Colon (tissue), 2 donors: ENCODE data around the gene GRB10.

Experiments
- FAIRE-seq: peaks from 2 replicates; lab custom pipeline; 2012; peaks lifted over from hg19 to GRCh38; lab: Jason Lieb, UNC
- donor health status: control.
- donor health status: control.

Gene GRB10

DNA sequence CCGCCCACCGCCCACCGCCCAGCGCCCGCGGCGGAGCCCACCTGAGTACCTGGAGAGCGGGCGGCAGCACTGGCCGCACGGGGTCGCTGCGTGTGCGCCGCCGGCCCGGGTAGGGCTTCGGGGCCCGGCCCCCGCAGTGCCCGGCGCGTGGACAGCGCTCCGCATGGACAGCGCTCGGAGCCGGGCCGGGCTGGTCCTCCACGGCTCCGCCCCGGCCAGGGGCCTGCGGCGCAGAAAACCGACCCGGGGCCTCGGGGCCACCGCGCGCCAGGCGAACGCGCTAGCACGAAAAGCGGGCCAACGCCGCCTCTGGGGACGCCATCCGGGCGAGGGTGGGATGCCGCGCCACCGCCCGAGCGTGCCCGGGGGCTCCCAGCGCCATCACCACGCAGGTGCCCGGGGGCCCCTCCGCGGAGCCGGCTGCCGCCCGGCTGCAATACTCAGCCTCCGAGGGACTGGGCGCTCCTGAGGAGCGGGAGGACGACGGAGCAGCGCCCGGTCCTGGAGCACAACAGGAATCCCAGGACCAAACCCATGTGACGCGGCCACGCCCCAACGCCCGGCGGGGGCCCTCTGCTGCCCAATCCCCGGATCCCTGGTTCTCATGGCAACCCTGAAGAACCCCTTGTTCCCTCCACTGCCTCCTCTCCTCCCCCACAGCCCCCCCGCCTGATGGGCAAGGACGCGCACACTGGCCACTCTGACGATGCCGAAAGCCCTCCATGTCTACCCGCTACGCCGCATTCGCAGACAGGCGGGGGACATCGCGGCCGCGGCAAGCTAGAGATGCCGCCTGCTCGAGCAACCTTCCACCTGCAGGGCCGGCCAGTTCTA lies at the start of gene GRB10:
TSS of gene GRB10 (minus strand) at position 522 of the 834 bp plus-strand sequence. CDS start 50,574 bp downstream, outside the sequence.
- no peak for FAIRE-seq

DNA sequence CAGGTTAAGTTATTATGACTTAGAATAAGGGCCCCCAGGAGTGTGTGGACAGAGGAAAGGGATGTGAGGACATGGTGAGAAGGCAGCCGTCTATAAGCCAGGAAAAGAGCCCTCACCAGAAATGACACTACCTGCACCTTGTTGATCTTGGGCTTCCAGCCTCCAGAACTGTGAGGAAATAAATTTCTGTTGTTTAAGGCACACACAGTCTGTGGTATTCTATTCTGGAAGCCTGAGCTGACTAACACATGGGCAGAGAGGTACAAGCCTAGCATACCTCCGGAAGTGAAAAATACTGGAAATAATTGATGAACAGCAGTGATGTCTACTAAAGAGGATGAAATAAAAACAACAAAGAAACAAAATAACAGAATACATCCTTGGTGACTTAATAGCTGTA lies 46.1 kb upstream of the GRB10 start:
- no peak for FAIRE-seq

DNA sequence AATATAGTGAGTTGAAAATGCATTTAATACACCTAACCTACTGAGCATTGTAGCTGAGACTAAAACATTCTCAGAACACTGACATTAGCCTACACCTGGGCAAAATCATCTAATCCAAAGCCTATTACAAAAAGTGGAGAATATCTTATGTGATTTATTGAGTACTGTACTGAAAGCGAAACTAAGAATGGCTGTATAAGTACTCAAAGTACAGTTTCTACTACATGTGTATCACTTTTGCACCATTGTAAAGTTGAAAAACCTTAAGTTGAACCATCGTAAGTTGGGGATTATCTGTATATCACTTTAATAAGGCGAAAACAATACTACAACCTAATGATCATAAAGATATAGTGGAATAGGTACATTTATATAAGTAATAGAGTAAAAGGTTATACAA lies 45.4 kb upstream of the GRB10 start:
- no peak for FAIRE-seq

DNA sequence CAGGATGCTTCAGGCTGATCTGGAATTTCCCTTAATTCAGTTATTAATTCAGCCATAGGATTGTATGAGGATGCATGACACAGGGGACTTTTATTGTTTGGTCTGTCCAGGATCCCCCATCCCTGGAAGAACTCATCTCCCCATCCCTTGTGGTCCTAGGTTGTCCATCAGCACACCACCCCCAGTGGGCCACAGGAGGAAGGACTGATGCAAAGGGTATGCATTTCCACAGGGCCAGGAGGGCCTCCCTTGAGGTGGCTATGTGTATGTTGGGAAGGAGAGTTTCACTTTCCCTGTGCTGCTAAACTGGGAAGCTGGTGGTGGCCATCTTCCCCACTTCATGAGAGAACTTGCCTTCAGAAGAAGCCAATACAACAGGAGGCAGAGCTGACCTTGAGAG lies 44.6 kb upstream of the GRB10 start:
- FAIRE-seq = no peak

DNA sequence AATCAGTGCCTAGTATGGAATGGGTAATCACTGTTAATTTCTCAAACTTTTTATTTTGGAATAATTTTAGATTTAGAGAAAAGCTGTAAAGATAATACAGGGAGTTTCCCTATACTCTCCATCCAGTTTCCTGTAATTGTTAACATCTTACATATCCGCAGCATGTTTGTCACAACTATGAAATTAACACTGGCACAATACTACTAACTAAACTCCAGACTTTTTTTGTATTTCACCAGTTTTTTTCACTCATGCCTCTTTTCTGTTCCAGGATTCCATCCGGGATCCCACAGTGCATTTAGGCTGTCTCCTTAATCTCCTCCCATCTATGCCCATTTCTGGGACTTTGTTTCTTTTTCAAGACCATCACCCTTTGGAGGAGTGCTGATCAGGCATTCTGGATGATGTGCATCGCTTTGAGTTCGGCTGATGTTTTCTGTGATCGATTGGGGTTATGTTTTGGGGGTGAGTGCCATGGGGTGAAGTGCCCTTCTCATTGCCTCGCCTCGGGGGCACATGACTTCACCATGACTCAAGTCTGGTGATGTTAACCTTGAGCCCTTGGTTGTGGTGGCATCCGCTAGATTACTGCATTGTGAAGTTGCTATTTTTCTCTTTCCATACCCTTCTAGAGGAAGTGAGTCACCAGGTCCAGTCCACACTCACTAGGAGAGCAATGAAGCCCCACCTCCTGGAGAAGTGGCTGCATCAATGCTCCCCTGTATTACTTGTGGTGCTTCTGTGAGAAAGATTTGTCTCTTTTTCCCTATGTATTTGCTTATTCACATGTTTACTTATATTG lies 43.9 kb upstream of the GRB10 start:
- no peak for FAIRE-seq

DNA sequence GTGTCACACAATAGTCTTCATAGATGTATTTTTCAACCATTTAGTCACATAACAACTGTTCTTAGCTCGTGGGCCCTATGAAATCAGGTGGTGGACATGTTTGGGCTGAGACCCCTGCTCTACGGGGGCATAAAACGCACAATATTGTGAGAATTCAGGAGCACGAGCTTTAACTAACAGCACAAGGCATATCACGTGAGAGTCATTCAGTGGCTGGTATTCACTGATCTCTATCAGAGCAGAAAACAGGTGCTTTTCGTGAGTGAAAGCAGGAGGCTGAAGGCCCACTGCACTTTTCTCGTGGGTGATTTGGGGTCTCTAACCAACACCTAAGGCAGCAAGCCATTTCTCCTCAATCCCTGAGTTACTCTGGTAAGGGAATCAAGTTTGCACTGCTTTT lies 42.8 kb upstream of the GRB10 start:
- FAIRE-seq = no peak

DNA sequence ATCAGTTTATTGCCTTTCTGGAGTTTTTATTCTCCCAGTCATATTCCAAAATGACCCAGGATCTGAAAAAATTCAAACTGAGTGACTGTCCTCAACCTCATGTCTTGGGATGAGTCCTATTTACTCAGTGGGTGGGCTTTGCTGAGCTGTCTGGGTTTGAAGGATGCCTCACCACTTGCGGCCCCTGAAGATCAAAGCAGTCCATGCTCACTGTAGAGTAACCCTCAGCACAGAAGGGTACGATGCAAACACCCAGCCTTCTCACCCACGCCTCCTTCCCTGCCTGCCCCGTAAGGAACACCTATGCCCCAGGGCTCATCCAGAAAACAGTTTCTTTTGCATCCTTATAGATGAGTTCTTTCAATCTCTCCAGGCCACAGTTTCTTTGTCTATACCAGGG lies 42.2 kb upstream of the GRB10 start:
- FAIRE-seq = no peak

DNA sequence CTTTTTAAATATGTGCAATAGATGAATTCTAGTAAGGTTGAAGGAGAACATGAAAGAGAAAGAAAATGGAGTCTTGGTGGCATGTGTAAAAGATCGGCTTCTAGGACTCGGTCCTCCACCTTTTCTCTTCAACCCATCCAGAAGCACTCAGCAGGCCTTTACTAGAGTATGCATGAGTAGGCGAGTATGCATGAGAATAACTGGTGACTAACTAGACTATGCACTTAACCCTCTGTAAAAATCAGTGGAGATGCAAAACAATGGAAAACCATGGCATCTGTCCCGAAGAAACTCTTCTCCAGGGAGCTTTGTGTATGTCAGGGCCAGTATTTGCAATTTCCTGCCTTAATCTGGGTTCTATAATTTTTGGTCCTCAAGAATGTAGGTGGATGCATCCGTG lies 40.0 kb upstream of the GRB10 start:
- no peak for FAIRE-seq

DNA sequence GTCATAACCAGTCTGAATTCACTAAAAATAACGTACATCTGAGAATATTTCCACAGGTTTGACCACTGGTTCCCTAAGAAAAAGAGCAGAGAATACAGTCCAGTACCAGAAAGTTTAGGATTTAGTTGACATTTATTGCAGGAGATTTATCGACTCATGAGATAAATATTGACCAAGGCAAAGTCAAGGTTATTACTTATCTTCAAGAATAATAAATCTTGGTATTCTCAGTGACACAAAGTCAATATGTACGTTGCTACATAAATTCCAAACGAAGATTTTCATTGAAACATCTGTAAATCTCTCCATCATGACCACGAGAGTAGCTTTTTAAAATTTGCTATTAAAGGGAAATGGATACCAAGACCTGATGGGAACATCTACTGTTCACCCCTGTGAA lies 39.4 kb upstream of the GRB10 start:
- FAIRE-seq = no peak

DNA sequence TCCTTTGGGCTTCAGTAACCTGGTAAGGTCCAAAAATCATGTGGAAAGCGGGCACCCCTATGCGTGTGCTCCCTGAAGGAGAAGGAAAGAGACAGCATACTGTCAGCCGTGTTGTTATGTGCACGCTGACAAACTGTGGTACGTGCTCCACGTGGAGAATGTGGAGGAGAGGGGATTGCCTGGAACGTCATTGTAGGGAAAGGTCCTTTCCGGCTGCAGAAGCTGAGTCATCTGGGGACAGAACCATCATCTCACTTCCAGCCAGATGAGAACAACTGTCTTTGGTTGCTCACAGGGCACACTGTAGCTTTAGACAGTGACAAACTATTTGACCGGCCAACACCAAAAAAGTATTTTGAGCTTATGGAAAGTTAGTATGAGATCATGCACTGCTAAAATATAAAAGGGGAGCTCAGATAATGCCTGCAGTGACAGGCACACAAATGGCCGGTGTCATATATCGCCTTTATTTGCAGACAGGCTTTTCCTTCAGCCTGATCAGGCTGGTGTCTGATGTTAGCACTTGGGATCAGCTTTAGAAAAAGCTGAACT lies 38.8 kb upstream of the GRB10 start:
- FAIRE-seq = no peak

DNA sequence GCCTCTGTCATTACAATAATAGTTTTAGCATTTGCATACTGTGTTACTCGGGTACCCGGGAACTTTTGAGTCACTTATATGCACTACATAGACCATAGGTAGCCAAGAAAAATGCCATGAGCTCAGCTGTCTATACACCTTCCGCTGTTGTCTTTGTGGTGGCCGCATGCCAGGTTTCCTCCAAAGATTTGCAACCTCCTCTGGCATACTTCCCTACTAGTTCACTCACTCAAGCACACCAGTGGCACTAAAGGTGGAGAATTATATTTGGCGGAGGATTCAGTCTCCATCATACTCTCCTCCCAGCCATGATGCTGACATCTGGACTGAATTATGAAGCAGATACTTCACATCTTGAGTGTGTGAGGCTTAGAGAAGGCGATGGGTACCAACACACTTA lies 35.6 kb upstream of the GRB10 start:
- no peak for FAIRE-seq

DNA sequence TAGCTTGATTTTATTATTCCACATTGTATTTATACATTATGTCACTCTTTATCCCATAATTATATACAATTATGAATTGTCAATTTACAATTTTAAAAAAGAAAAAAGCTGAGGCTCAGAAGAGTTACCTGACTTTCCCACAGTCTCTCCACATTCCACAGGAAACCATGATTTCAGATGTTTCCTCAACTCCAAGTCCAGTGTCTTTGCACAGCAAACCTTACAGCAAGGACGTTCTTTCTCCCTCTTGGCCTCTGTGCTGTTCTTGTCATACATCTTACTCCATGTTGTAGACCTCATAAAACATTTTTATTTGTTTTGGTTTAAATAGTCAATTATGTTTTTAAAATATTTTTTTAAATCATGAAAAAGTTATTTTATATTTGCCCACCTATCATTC lies 34.9 kb upstream of the GRB10 start:
- no peak for FAIRE-seq

DNA sequence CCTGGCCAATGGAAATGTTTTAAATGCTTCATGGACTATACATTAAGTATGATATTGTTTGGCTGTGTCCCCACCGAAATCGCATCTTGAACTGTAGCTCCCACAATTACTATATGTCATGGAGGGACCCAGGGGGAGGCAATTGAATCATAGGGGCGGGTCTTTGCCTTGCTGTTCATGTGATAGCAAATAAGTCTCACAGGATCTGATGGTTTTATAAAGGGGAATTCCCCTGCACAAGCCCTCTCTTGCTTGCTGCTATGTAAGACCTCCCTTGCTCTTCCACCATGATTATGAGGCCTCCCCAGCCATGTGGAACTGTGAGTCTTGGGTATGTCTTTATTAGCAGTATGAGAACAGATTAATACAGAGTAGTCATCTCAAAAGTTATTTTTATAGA lies 32.4 kb upstream of the GRB10 start:
- no peak for FAIRE-seq

DNA sequence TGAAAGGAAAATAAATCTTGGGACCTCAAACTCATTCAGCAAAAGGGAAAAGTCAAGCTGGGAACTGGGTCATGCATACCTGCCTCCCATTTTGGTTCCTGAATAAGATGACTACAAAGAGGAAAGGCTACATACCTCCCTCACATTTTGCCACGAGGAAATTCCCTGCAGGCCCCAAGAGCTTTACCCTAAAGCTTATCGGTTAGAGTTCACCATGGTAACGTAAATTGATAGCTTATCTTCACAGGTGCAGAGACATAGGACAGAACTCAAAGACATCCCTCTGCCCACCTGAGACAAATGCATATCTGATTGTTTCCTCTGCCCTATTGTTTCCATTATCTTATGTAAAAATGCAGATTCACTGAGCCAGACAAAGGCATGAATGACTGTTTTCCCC lies 31.5 kb upstream of the GRB10 start:
- FAIRE-seq = no peak

DNA sequence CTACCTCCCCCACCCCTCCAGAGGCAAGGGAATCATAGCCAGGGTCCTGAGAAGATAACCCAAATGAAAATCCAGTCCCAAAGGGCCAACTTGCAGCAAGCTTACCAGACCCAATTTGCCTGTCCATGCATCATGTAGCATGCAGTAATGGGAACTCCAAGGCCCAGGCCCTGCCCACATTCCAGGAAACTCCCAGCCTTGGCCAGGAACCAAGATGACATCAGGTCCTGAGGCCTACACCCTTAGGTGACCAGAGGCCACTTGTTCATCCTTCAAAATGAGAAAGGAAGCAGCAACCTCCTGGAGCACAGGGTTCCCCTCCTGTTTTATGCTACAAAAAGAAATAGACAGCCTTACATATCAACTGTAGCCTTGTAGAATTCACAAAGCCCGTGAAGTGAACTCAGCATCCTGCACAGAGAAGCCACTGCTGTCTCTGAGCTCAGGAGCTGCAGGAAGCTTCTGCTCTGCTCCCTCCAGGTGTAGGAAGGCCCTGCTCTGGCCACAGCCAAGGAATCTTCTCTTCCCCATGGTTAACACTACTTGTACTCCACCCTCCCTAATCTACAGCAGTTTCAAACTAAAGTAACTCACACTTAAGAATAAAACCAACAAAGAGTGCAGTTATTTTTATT lies 30.3 kb upstream of the GRB10 start:
- no peak for FAIRE-seq

DNA sequence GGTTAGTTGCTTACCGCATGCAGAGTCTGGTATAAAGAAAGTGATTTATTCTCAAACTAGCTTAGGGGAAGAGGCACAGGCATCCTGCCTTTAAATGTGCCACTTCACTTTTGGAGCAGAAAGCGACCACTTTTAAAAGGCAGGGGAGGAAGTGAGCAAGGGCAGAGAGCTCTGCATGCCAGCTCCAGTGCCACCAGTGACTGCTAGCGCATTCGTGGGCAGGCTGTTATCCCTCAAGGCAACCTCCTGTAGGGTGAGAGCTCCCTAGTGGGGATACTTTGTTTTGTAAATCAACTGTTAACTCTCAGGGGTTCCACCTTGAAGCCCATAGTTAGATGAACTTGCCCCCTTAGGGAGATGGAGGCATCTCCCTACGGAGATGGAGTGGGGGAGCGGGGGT lies 29.4 kb upstream of the GRB10 start:
- no peak for FAIRE-seq

DNA sequence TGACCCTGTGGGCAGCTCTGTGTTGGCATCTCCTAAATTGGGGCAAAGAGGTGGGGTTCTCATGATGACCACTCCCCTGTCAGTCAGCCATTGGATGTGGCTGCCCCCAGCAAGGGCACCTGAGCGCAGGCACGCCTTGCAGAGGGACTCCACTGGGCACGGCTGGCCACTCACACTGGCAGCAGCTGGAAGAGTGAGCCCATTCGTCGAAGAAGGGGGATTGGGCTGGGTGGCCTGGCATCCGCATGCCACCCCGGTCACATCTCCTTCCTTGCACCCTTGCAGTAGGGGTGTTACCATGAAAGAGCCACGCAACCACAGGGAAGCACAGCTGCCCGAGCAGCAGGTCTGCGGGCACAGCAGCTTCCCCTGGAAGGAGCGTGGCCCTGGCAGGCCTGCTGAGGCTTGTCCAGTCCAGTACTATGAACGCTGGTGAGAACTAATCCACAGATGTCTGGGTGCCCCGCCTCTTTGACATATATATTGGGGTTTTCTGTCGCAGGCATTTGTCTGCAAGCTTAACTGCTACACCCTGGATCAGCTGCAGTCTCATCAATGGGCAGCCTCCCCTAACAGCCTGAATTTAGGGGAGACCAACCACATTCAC lies 25.7 kb upstream of the GRB10 start:
- no peak for FAIRE-seq

DNA sequence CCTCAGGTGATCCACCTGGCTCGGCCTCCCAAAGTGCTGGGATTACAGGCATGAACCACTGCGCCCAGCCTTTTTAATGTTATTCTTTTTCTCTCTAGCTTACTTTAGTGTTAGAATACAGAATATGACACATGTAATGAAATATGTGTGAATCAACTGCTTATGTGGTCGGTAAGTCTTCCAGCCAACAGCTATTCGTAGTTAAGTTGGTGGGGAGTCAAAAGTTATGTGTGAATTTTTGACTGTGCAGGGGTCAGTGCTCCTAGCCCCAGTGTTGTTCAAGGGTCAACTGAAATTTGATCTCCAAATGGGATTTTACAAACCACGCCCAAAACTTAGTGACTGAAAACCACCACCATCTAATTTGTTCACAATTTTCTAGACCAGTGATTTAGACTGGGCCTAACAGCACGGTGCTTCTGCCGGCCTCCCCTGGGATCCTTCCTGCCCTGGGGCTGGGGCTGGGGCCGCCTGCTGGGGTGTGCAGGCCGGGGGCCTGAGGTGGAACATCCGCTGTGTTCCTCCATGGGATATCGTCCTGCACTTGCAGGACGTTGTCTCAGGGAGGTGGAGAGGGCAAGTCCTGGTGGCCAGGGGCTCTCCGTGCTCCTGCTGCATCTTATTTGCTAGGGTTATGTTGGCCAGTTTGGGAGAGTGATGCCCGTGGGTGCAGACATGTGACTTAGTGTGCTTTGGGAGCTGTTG lies 24.5 kb upstream of the GRB10 start:
- no peak for FAIRE-seq

DNA sequence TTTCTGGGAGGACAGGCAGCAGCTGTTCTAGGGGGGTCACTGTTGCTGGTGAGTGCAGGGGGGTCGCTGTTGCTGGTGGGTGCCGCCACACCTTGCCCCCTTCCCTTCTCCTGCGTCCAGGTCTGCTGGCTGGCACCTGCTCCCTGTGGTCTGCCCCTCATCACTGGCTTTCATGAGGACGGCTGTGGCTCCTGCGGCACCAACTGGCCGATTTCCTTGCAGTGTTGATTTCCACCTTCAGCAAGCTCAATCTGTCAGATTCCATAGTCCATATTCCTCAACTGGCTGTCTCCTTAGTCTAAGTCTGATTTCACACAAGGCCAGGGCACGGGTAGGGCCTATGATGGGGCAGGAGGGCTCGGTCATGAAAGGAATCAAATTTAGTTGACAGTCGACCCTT lies 23.4 kb upstream of the GRB10 start:
- FAIRE-seq = no peak

DNA sequence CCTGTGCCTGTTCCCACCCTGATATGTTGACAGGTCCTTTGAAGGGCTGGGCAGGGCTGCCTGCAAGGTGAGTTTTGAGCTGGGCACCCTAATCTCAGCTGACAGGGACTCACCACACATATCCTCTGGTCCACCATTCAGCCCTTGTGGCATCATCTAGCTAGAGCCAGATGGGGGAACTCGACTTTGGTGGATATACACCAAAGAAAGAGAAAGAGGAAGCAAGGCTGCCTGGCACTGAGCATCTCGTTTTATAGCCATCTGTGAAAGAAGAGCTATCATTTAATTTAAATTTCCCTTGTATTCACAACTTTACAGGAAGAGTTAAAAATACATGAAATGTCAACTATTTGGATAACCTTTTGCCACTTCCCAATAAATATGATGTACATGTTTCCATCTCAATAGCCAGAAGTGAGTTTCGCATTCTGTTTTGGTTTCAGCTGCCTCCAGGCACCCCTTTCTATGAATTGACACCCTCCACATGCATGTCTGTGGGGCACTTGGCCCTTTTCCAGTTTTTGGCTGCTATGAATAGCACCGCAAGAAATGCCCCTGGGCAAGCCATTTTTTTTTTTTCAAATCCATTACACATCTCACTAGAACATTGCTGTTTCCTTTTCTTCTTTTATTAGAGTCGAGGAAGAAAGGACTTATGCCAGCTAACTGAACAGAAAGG lies 22.9 kb upstream of the GRB10 start:
- no peak for FAIRE-seq
